HG03378 (cell line): ENCODE data around the gene MGMT.
A peak's percentile ranks its signal among the peaks of the same experiment; 100 is the strongest.

Experiments used
- ATAC-seq: cut with Tn5 transposase; IDR thresholded peaks from one replicate; pipeline ENCODE4 v1.9.1; 2021; ENCODE audit warnings: mild to moderate bottlenecking, moderate library complexity; ENCODE audit not compliant: unreplicated experiment

Gene MGMT

DNA sequence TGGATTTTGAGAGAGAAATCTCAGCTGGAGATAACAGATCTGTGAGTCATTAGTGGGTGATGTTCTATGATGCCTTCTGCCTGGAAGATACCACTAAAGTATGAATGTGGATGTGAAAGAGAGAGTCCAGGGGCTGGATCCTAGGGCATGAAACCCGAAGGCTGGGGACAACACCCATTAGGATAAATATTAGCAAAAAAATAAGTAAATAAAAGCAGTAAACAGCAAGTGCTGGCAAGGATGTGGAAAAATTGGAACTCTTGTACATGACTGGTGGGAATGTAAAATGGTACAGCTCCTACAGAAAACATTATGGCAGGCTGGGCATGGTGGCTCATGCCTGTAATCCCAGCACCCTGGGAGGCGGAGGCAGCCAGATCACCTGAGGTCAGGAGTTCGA lies 16.6 kb upstream of the MGMT start:
- no peak for ATAC-seq

DNA sequence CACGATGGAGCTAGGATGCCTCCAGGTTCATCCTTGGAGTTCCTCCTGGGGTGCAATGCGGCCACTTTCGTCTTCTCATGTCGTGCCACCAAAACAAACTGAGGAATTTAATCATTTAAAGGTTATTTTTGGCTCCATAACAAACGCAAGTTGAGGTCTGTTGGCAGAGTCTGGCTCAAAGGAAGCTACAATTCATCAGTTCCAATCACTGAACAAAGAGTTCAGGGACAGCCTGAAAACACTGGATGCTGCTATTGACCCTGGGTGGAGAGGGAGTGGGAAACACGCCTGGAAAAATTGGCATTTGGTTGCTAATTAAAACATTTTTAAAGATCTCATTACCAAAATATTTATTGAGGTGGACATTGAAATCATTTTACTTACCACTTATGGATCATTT lies 11.4 kb upstream of the MGMT start:
- no peak for ATAC-seq

DNA sequence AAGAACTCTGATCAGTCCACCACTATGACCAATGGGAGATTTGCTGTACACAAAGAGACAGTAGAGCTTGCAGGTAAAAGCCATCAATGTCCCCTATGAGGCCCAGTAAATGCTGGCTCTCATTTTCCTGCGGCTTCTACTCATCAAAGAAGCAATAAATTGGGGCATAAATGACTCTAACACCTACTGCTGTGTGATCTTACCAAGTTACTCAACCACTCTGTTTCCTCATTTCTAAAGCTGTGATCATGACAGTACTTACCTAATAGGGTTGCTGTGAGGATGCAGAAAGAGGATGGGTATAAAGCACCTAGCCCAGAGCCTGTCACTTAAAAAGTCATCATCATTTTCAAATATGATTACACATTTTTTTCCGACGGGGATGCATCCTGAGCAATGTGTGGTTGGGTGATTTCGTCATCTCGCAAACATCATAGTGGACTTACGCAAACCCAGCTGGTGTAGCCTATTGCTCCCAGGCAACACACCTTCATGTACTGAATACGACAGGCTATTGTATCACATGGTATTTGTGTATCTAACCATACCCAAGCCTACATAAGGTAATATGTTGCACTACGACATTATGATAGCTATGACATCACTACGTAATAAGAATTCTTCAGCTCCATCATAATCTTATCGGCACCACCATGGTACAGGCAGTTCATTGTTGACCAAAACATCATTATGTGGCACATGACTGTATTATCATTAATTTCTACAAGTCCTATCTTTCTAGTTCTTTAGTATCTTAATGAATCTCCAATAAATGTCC lies 7.1 kb upstream of the MGMT start:
- no peak for ATAC-seq

DNA sequence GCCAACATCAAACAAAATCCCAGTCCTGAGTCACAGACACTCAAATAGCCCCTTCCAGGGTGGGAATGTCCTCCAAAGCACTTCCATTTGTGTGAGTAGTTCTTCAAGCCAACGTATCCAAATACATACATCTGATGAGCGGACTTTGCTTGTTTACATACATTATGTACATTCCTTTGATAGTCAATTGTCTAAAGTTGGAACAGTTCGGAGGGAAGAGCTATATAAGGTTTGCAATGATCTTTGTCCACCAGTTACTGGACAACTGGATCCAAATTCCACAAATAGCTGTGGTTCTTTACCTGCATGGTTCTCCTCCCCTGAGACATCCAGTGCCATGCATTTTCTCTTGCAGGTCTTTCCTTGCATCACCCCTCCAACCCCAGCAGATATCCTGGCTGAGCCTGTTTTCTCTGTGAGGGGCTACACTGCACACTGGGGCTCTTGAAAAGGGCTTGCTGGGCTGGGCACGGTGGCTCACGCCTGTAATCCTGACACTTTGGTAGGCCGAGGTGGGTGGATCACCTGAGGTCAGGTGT lies 4.7 kb upstream of the MGMT start:
- no peak for ATAC-seq

DNA sequence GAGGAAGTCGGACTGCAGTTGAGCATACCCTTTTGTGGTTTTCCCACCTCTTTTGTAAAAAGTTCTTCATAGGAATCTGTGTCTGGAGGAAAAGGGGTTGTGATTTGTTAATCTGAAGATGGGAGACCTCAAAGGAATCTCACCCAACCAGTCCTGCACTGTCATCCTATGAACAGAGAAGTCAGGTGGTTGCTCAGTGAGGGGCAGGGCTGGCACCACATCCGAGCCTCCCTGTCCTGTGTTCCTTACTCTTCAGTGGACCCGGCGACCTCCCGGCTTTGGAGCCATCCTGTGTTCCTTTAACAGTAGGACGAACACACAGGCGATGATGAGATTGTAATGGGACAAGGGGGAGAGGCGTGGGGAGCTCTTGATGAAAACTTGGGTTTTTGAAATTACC lies 2.8 kb upstream of the MGMT start:
- no peak for ATAC-seq

DNA sequence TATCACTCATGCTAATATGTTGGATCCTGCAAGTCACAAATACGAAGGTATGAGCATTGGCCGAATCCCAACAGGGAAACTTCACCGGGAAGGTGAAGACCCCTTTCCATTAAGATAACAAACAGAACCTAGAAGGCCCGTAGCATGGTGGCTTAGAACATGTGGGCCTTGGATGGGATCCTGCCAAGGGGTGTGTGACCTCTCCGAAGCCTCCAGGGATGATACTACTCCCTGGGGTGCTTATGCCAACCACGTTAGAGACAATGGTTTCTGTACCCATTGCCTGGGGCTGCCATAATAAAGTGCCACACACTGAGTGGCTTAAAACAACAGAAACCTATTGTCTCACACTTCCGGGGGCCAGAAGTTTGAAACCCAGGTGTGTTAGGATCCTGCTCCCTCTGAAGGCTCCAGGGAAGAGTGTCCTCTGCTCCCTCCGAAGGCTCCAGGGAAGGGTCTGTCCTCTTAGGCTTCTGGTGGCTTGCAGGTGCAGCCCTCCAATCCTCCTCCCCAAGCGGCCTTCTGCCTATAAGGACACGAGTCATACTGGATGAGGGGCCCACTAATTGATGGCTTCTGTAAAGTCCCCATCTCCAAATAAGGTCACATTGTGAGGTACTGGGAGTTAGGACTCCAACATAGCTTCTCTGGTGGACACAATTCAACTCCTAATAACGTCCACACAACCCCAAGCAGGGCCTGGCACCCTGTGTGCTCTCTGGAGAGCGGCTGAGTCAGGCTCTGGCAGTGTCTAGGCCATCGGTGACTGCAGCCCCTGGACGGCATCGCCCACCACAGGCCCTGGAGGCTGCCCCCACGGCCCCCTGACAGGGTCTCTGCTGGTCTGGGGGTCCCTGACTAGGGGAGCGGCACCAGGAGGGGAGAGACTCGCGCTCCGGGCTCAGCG lies 992 bp upstream of the MGMT start:
- ATAC-seq = peak; percentile 8

DNA sequence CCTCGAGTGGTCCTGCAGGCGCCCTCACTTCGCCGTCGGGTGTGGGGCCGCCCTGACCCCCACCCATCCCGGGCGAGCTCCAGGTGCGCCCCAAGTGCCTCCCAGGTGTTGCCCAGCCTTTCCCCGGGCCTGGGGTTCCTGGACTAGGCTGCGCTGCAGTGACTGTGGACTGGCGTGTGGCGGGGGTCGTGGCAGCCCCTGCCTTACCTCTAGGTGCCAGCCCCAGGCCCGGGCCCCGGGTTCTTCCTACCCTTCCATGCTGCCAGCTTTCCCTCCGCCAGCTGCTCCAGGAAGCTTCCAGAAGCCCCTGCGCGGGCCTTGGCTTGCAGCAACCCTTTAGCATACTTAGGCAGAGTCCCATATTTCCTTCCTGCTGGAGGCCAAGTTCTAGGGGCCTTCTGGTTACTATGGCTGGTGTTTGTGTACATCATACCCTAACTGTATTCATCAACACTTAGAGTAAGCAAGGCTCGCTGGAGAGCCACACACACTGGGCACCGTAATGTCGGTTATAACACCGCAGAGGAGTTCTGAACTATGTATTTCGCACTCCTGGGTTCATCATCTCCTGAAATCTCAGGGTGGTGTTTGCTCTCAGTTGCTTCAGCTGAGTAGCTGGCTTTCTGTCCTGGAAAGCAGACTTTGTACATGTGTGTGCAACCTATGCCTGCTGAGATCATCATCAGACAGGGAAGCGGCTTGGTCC lies 471 bp downstream of the MGMT start:
- ATAC-seq = peak; percentile 7

DNA sequence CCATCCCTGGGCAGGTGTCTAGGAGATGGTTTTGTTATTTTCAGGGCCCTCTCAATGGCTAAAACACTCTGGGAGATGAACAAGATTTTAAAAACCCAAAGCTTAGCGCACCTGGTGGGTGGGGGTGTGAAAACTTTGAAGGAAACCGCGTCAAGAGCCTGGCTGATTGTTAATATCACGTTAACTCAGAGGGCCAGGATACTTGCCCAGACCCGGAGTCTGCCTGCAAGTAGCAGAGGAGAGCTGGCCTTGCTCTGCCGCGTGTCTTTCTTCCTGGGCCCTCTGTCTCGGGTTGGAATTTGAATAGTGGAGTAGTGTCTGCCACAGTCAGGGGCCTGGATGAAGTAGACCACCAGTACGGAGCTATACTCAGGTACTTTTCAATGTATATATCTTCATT lies 1.1 kb downstream of the MGMT start:
- ATAC-seq = no peak

DNA sequence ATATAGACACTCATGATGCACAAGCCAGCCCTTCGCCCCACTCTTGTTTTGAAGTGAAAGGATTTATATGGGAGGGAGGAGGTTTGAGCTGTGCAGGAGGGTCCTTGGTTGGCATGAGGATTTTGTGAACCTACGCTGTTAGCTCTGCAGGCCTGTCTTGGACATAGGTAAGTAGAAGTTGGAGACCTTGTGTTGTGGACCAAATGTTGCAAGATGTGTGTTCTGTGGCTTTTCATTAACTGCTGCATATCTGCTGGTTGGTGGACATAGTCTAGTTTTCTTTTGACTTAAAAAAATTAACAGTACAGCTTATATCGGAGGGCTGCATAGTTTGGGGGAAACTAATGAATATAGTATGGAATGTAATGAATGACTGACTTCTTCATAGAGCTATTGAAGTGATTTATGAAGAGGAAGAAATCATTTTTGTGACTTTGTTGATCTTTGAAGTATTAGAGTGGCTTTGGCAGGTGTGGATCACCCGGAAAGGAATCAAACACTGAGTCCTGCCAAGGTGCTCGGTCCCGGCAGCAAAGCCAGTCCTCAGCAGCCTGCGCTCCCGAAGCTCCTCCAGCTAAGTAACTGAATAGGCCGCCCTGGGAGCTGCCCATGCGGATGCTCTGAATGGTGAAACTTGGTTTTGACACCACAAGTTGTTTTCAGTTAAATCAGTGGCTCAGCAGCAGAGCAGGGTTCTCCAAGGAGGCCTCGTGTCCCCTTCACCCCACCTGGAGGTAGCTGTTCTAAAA lies 3.2 kb downstream of the MGMT start:
- ATAC-seq = no peak

DNA sequence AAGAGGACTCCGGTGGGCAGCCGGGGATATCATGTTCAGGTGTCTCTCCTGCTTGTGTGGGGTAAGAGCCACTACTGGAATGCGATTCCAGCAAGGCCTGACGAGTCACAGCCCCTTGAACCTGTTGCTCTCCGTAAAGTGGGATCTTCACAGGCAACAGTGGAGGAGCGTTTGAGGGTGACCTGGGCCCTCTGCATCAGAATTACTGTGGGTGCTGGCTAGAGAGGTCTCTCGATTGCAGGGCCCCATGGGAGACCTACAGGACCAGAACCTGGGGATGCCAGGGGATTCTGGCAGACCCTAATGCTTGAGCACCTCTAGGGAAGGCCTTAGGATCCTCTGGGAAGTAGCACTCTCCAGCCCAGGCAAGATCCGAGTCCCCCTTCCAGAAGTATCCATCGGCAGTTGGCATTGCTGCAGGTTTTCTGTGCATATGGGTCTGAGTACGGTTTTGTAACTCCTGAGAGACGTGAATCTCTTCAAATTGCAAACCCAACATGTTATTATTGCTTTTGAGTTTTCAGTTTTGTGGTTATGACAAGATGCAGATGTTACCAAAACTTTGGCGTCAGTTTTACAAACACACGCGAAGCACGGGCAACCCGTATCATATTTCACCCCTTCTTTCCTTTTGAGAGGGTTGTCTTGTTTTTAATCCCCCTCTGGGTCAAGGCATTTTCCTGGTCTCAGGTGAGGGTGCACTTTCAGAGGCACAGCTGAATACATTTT lies 4.6 kb downstream of the MGMT start:
- no peak for ATAC-seq

DNA sequence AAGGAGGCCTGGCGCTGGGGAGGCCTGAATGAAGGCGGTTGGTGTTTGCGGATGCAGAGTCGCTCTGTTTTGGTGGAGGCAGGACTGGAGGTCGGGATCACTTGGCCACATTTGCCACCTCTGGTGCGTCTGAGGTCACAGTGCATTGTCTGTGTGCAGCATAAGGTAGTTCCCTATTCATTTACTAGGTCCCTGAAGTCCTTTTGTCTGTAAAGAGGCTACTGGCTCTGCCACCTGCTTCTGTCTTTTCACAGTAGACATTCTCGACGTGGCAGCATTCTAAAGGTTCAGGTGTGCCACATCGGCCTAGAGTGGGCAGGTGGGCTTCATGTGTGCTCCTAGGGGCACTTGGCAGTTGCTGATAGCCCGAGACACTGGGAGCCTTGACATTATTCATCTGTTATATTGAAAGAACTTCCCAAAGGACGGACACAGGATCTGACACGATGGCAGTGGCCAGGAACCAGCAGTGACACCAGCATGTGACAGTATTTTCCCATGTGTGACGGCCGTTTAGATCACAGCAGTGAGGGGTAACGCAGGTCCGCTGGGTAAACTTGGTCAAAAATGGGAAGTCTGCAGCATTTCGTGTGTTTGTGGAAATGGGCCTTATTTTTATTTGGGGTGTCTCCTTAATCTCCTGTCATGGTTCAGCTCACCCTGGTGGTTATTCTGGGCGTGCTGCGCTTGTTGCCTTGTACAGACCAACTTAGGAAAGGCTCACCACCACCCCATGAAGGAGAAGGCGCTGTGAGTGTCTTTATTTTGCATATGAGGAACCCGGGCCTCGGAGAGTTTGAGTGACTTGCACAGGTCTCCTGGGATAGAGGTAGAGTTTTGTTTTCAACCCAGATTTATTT lies 5.9 kb downstream of the MGMT start:
- ATAC-seq = peak; percentile 66

DNA sequence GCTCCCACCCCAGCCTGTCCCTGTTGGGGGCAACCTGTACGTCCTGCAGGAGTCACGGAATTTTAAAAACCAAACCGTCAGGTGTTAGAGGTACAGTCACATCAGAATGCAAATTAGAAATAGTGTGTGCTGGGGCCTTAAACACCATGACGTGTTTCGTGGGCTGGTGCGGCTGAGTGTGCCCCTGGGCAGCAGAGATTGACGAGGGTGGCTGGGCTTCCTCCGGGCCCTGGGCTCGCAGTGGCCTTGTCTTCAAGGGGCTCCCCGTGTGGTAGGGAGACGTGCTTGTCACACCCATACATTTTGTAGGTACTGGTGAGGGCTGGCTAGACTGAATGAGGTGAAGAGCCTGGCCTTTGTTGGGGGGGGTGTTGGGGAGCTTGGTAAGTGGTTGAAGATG lies 7.6 kb downstream of the MGMT start:
- no peak for ATAC-seq

DNA sequence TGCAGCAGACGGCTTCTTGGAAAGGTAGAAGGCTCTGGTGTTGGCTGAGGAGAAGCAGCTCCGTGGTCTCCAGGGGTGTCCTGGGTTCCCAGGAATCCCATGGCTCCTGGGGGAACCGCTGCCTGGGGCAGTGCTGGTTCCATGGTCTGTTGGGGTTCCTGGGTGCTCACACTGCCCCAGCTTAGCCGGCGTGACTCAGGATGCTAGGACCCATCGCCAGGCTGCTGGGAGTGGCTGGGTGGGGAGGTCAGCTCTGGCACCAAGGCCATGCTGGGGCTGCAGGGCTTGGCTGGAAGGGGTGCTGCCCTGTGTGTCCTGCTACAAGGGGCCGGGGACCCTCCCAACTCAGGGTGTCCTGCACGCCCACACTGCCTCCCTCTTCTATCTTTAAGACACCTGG lies 9.4 kb downstream of the MGMT start:
- no peak for ATAC-seq

DNA sequence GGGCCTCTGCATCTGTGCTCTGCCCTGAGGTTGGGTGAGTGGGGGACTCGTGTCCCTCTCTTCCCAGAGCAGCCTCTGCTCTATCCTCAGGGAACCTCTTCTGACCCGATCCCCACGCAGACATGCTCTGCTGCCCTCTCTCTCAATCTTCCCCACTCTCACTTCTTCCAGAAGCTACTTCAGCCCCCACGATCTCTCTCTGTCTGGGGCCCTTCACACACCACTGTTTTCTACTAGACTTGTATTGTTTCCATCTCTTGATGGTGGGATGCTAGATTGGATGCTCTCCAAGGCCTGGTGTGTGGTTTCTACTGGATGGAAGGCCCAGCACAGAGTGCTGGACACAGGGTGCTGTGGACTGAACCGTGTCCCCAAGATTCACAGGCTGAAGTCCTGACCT lies 10.0 kb downstream of the MGMT start:
- no peak for ATAC-seq

DNA sequence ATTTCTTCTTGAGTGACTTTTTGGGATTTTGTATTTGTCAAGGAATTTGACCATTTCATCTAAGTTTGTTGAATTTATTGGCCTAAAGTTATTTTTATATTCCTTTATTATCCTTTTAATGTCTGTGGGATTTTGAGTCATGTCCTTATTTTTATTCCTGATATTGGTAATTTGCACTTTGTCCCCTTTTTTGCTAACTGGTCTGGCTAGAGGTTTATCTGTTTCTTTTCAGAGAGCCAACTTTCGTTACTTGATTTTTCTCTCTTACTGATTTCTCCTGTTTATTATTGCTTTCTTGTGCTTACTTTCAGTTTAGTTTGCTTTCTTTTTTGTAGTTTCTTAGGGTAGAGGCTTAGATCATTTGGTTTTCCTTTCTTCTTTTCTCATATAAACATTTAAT lies 14.6 kb downstream of the MGMT start:
- ATAC-seq = no peak

DNA sequence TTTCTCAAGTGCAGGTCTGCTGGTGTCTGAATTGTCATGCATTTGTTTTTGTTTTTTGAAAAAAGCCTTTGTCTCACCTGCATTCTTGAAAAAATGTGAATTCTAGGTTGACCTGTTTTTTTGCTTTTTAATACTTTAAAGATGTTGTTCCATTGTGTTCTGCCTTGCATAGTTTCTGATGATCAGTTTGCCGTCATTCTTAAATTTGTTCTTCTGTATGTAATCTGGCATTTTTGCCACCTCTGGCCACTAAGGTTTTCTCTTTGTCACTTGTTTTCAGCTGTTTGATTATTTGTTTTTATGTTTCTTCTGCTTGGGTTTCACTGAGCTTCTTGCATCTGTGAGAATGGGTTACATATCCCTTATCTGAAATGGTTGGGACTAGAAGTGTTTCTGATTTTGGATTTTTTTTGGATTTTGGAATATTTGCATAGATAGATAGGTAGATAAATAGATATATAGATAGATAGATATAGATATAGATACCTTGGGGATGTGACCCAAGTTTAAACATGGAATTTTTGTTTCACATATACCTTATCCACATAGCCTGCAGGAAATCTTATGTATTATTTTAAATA lies 16.5 kb downstream of the MGMT start:
- ATAC-seq = no peak

DNA sequence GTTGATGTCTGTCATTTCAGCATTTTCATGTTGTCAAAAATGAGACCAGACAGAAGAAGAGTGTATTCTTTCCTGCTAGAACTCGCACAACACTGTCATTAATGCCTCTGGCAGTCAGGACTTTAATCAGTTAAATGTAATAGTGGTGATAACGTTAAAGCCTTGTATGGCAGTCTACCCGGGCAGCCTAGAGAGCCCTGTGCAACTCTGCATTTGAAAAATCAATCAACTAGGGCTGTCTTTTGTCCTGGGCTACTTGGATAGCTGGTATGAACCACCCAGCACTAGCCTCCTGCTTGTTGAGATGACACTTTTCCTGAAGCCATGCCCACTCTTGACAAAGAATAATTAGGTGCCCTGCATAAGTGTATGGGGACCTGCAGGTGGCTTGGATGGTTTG lies 19.8 kb downstream of the MGMT start:
- ATAC-seq = no peak

DNA sequence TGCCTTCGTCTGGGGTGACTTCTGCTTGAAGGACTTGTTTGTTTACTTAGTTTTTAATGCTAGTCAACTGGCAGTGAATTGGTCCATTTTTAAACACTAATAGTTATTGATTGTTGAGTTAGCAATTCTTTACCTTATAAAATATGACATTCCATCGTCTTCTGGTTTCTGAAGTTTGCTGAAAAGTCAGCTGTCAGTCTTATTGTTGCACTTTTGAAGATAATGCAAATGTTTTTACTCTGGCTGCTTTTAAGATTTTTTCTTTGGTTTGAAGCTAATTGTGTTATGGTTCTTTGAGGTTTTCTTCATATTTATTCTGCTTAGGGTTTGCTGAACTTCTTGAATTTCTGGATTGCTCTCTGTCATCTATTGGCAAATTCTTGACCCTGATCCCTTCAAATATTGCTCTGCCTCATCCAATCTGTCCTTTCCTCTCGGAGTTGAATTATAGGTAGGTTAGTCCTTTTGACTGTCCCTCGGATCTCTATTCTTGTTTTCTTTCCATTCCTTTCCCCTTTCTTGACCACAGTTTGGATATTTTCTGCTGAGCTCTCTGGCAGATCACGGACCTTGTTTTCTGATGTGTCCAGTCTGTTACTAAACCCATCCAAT lies 24.2 kb downstream of the MGMT start:
- ATAC-seq = no peak
